ENCODE measurements around the gene ZC3H18. TPM values are rescaled to one million over a fixed set of nuclear protein-coding genes. Genes with fewer than 3 reads are reported as not detected.

The ZC3H18 gene
- polyA plus RNA-seq, 6 donors from 2014 or later = 2.5 to 21.7 (median 9.0) TPM

DNA sequence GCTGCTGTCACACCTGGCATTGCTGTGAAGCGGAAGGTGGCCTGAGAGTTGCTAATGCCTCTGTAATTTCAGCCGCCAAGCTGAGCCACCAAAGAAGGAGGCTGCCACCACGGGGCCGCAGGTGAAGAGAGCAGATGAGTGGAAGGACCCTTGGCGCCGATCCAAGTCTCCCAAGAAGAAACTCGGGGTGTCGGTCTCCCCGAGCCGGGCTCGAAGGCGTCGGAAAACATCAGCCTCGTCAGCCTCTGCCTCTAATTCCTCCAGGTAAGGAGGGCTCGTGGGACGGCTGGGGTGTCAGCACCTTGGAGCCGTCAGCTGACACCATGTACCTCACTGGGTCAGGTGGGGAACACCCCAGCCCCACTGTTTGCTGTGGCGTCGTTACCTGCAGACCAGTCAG is 51.9 kb downstream of the ZC3H18 start:
- ATAC-seq (ENCODE audit: low read depth in 2 of 2) (no peak), DNase-seq (no peak)
- Mint-ChIP-seq H3K9me3 (no peaks in the 10 kb centered on the region), H3K27me3 (no peaks in the 10 kb centered on the region), H3K4me3 (no peak overlapping the region), H3K27ac (peak overlapping the region in 1 of 6 donors; percentile 76), H3K4me1 (peaks cover 3 to 15% (median 8%) of the 10 kb centered on the region in 3 donors), H3K36me3 (peaks cover 0 to 8% of the 10 kb centered on the region in 2 donors)

DNA sequence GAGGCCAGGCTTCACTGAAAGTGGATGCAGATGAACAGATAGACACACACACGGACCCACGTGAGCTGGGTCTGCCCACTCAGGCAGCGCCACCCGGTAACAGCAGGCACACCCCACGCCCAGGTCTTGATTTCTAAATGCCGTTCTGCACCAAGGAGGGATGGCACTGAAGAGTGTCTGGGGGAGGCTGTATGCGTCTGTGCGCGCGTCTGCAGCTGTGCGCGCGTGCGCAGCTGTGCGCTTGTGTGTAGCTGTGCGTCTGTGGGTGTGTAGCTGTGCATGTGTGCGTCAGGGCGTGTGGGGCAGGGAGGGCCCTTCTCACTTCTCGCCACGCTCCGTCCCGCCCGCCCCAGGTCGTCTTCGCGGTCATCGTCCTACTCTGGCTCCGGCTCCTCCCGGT is 52.7 kb downstream of the ZC3H18 start:
- Mint-ChIP-seq H3K4me3 (no peak overlapping the region), H3K4me1 (peaks cover 3 to 13% (median 6%) of the 10 kb centered on the region in 3 donors), H3K36me3 (peaks cover 0 to 8% of the 10 kb centered on the region in 2 donors), H3K27me3 (no peaks in the 10 kb centered on the region), H3K9me3 (no peaks in the 10 kb centered on the region), H3K27ac (peak overlapping the region in 1 of 6 donors; percentile 74)
- no peak for ATAC-seq (ENCODE audit: low read depth in 2 of 2)
- DNase-seq = no peak

DNA sequence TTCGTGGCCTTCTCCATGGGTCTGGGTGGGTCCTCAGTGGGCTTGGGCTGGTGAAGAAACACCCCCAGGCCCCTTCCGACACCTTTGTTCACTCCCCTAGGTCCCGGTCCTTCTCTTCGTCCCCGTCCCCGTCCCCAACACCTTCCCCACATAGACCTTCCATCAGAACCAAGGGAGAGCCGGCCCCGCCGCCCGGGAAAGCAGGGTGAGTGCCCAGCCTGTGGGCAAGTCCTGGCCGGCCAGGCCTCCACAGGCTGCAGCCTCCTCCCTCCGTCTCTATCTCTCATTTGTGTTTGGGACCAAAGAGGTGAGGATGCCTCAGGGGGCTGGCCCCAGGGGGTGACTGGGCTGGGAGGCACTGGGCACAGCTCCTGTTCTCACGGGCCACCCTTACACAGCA is 53.7 kb downstream of the ZC3H18 start:
- ATAC-seq (ENCODE audit: low read depth in 2 of 2) (no peak), DNase-seq (no peak)
- Mint-ChIP-seq H3K4me1 (peaks cover 2 to 12% (median 6%) of the 10 kb centered on the region in 3 donors), H3K27ac (no peak overlapping the region), H3K36me3 (peaks cover 0 to 8% of the 10 kb centered on the region in 2 donors), H3K27me3 (no peaks in the 10 kb centered on the region), H3K9me3 (no peaks in the 10 kb centered on the region), H3K4me3 (no peak overlapping the region)

DNA sequence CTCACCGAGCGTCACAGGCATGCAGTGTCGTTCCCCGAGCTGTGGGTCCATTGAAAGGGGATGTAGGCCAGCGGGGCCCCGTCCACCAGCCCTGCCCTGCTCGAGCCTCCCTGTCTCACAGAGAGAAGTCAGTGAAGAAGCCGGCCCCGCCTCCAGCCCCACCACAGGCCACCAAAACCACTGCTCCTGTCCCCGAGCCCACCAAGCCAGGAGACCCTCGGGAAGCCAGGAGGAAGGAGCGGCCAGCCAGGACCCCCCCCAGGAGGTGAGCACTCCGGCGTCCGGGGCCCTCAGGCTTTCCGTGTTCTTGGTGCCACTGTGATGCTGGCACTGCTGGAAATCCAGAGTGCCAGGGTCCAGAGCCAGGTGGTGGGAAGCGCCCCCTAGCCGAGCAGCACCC is 54.3 kb downstream of the ZC3H18 start:
- Mint-ChIP-seq H3K27ac (no peak overlapping the region), H3K27me3 (no peaks in the 10 kb centered on the region), H3K36me3 (peaks cover 0 to 8% of the 10 kb centered on the region in 2 donors), H3K9me3 (no peaks in the 10 kb centered on the region), H3K4me3 (no peak overlapping the region), H3K4me1 (peaks cover 0 to 10% (median 6%) of the 10 kb centered on the region in 3 donors)
- no peak for DNase-seq
- ATAC-seq (ENCODE audit: low read depth in 2 of 2) = no peak

DNA sequence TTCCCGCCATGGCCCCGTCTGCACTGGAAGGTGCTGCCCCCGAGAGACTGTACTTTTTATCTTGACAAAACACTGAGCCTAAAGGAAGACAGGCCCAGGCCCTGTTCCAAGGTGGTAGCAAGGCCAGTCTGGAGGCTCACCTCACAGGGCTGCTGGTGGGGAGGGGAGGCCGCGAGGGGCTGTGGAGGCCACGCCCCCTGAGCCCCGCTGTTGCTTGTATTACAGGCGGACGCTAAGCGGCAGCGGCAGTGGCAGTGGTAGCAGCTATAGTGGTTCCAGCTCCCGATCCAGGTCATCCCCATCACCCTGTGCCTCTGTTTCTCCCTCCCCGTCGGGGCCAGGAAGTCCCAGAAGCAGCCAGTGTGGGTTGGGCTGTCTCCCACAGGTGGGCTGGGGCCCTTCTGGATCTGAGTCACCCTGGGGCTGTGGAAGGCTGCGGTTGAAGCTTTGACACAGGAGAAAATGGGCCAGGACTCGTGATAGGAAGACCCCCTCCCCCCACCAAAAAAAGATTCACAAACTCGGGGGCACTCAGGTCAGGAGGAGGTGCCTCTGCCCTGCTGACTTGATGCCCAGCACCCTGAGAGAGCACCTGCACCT is 54.9 kb downstream of the ZC3H18 start:
- H3K4me3 Mint-ChIP-seq = no peak overlapping the region
- ATAC-seq (ENCODE audit: low read depth in 2 of 2) (no peak), DNase-seq (no peak)
- H3K27me3 Mint-ChIP-seq = no peaks in the 10 kb centered on the region
- H3K36me3 Mint-ChIP-seq = peaks cover 0 to 8% of the 10 kb centered on the region in 2 donors
- peaks cover 0 to 9% (median 6%) of the 10 kb centered on the region in 3 donors for H3K4me1 Mint-ChIP-seq
- H3K27ac Mint-ChIP-seq = no peak overlapping the region
- no peaks in the 10 kb centered on the region for H3K9me3 Mint-ChIP-seq

DNA sequence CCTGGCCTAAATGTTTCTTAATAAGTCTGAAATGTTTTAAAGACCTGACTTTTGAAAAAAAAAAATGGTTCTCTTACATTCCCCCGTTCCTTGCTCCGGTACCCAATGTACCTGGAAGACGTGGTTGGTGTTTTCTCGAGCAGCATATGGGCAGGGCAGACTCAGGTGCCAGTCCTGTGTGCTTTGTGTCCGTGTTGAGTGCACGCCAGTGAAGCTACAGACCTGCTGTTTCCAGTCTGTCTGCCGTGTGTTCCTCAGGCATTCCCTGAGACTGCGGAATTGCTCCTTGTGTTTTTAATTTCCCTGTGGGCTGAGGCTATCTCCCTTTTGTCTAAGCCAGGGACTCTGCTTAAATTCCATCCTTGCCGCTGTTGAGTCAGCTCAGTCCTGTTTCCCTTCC is 56.4 kb downstream of the ZC3H18 start:
- no peak overlapping the region for H3K4me3 Mint-ChIP-seq
- peaks cover 0 to 6% (median 2%) of the 10 kb centered on the region in 3 donors for H3K4me1 Mint-ChIP-seq
- H3K9me3 Mint-ChIP-seq = no peaks in the 10 kb centered on the region
- H3K27me3 Mint-ChIP-seq = no peaks in the 10 kb centered on the region
- H3K27ac Mint-ChIP-seq = peak overlapping the region in 2 of 6 donors; percentile 15 to 39
- DNase-seq (no peak), ATAC-seq (ENCODE audit: low read depth in 2 of 2) (no peak)
- peaks cover 0 to 8% of the 10 kb centered on the region in 2 donors for H3K36me3 Mint-ChIP-seq

DNA sequence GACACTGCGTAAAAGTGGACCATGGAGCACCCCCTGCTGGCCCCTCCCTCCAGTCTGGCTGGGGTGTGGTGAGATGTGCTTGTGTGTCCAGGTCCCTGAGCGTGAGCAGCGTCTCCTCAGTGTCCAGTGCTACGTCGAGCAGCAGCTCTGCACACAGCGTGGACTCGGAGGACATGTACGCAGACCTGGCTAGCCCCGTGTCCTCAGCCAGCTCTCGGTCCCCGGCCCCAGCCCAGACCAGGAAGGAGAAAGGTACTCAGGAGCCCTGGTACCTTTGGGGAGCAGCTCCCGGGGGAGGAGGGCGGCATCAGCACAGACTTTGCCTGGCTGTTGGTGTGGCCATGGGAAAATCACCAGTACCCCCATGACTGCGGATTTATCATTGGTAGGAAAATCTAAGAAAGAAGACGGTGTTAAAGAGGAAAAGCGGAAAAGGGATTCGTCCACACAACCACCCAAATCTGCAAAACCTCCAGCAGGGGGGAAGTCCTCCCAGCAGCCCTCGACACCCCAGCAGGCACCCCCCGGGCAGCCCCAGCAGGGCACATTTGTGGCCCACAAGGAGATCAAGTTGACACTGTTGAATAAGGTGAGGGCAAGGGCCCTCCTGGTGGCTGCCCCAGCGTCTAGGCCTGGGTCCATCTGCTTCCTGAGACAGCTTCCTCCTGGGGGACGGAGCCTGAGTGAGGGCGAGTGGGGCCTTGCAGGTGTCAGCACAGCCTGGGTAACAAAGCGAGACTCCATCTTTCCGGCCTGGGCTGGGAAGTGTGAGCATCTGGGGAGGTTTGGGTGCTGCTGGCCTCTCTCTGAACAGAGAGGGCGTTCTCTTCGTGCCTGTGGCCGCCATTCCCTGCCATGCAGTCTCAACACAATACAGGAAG is 57.6 kb downstream of the ZC3H18 start:
- Mint-ChIP-seq H3K27ac (peak overlapping the region in 2 of 6 donors; percentile 47 to 72), H3K4me3 (peak overlapping the region in 1 of 8 donors; percentile 66), H3K36me3 (peaks cover 0 to 7% of the 10 kb centered on the region in 2 donors), H3K27me3 (no peaks in the 10 kb centered on the region), H3K4me1 (peaks cover 4 to 11% (median 6%) of the 10 kb centered on the region in 3 donors), H3K9me3 (no peaks in the 10 kb centered on the region)
- peak in 1 of 2 donors; percentile 20 for ATAC-seq (ENCODE audit: low read depth in 2 of 2)
- DNase-seq = no peak

DNA sequence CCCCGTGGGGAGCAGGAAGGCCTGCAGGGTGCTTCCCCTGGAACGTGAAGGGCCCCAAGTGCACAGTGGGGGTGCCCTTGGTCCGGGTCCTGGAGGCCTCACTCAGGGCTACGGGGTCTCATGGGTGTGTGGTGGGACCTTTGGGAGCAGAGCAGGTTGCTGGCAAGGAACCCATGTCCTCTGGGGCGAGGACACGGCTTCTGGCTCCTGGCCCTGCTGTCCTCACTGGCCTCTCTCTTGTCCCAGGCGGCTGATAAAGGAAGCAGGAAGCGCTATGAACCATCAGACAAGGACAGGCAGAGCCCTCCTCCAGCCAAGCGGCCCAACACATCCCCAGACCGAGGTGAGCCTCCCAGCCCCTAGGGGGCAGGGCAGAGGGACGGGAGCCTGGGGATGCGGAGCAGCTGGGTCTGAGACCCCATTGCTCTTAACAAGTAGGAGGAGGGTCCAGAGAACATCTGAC is 58.3 kb downstream of the ZC3H18 start:
- Mint-ChIP-seq H3K9me3 (no peaks in the 10 kb centered on the region), H3K4me1 (peaks cover 4 to 18% (median 14%) of the 10 kb centered on the region in 3 donors), H3K27me3 (no peaks in the 10 kb centered on the region), H3K36me3 (no peaks in the 10 kb centered on the region), H3K4me3 (no peak overlapping the region), H3K27ac (peak overlapping the region in 5 of 6 donors; percentile 7 to 82 (median 56))
- DNase-seq = no peak
- ATAC-seq (ENCODE audit: low read depth in 2 of 2) = no peak

DNA sequence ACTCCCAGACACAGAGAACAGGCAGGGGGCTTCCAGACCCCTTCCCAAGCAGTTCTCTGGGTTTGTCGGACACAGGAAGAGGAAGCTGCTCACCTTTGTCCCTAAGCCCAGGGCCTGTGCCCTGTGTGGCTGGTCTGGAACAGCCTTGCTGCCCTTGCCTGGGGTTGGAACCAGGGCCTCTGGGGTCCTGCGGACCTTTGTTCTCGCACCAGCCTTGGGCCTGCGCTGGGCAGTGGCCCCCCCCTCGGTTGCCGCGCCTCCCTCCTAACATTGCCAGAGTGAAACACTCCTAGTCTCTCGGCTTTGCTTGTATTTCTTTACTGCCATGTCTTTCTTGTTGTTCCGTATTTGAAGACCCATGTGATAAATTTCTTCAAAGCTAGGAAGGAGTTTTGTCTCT is 59.6 kb downstream of the ZC3H18 start:
- DNase-seq (no peak), ATAC-seq (ENCODE audit: low read depth in 2 of 2) (no peak)
- H3K4me3 Mint-ChIP-seq = peak overlapping the region in 1 of 8 donors; percentile 15
- no peaks in the 10 kb centered on the region for H3K27me3 Mint-ChIP-seq
- no peaks in the 10 kb centered on the region for H3K9me3 Mint-ChIP-seq
- H3K36me3 Mint-ChIP-seq = no peaks in the 10 kb centered on the region
- H3K4me1 Mint-ChIP-seq = peaks cover 4 to 21% (median 15%) of the 10 kb centered on the region in 3 donors
- peak overlapping the region in 1 of 6 donors; percentile 21 for H3K27ac Mint-ChIP-seq

DNA sequence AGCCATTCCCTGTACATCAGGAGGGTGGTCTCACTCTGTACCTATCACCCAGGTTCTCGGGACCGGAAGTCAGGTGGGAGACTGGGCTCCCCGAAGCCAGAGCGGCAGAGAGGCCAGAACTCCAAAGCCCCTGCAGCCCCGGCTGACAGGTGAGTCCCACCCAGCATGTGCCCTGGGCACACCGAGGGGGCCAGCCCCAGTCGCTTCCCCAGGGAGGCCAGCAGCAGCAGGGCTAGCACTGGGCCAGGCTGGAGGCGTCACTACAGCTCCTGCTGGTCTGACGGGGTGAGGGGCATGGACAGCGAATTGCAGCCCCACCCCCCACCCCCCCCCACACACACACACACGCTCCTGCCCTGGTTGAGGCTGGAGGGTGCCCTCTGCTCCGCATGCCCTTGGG is 60.2 kb downstream of the ZC3H18 start:
- no peaks in the 10 kb centered on the region for H3K36me3 Mint-ChIP-seq
- H3K27me3 Mint-ChIP-seq = no peaks in the 10 kb centered on the region
- DNase-seq (no peak), ATAC-seq (ENCODE audit: low read depth in 2 of 2) (no peak)
- no peaks in the 10 kb centered on the region for H3K9me3 Mint-ChIP-seq
- peak overlapping the region in 1 of 8 donors; percentile 2 for H3K4me3 Mint-ChIP-seq
- no peak overlapping the region for H3K27ac Mint-ChIP-seq
- peaks cover 9 to 26% (median 18%) of the 10 kb centered on the region in 3 donors for H3K4me1 Mint-ChIP-seq

DNA sequence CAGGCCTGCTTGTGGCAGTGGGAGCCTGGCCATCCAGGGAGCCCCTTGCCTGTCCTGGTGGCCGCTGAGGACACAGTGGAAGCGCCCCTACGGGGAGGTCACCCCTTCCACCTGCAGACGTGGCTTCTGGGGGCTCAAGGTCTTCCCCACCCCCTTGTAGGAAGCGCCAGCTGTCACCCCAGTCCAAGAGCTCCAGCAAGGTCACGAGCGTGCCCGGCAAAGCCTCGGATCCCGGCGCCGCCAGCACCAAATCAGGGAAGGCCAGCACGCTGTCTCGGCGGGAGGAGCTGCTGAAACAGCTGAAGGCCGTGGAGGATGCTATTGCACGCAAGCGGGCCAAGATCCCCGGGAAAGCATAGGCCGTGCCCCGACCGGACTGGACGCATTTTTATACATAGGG is 60.7 kb downstream of the ZC3H18 start:
- ATAC-seq (ENCODE audit: low read depth in 2 of 2) (no peak), DNase-seq (no peak)
- no peaks in the 10 kb centered on the region for H3K9me3 Mint-ChIP-seq
- peak overlapping the region in 1 of 6 donors; percentile 54 for H3K27ac Mint-ChIP-seq
- H3K4me1 Mint-ChIP-seq = peaks cover 12 to 31% (median 21%) of the 10 kb centered on the region in 3 donors
- no peaks in the 10 kb centered on the region for H3K27me3 Mint-ChIP-seq
- no peaks in the 10 kb centered on the region for H3K36me3 Mint-ChIP-seq
- peak overlapping the region in 1 of 8 donors; percentile 47 for H3K4me3 Mint-ChIP-seq

DNA sequence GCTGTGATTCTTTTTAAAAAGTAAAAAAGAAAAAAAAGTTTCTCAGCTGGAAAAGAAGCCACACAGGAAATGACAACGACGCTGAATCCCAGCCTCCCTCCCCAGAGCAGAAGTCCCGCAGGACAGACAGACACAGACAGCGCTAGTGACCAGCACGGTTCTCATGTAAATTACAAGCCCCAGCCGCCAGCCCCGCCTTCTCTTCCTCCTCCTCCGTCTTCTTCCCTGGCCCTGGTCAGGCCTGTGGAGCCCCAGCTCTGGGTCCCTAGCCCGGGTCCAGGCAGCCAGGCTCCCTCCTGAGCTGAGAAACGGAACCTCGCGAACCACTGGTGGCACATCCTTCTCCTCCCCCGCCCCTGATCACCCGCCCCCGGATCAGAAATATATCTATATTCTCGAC is 61.2 kb downstream of the ZC3H18 start:
- Mint-ChIP-seq H3K4me3 (peak overlapping the region in 1 of 8 donors; percentile 47), H3K9me3 (no peaks in the 10 kb centered on the region), H3K36me3 (no peaks in the 10 kb centered on the region), H3K27me3 (no peaks in the 10 kb centered on the region), H3K4me1 (peaks cover 14 to 36% (median 24%) of the 10 kb centered on the region in 3 donors), H3K27ac (peak overlapping the region in 4 of 6 donors; percentile 43 to 83 (median 54))
- ATAC-seq (ENCODE audit: low read depth in 2 of 2) (no peak), DNase-seq (no peak)

DNA sequence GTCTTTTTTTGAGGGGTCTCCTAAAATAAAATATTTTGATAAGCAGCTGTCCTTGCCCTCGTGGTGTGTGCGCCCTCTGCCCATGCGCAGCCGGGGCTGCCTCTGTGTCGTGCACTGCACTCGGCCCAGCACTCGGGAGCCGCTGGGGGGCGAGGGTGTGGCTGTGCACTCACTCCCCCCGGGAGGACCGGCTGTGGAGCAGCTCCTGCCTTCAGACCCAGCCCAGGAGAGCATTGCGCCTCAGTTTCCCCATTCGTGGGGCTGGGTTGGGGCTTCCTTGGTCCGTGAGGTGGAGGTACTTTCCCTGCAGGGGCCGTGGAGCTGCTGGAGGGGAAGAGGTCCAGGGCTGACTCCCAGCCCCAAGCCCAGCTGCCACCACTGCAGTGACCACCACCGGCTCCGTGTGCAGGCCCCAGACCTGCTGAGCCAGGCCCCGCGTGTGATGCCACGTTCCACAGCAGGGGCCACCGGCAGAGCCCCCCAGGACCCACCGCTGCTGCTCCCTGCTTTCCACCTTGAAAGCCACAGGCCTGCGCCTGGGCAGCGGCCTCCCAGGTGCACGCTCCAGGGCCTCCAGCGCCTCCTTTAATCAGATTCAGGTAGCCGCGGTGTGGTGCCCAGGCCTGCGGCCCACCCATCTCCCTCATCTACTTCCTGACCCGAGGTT is 61.9 kb downstream of the ZC3H18 start:
- Mint-ChIP-seq H3K4me3 (peak overlapping the region in 4 of 8 donors; percentile 32 to 89 (median 52)), H3K27me3 (no peaks in the 10 kb centered on the region), H3K9me3 (no peaks in the 10 kb centered on the region), H3K4me1 (peaks cover 15 to 39% (median 25%) of the 10 kb centered on the region in 3 donors), H3K36me3 (no peaks in the 10 kb centered on the region), H3K27ac (peak overlapping the region in 4 of 6 donors; percentile 10 to 96 (median 80))
- ATAC-seq (ENCODE audit: low read depth in 2 of 2) = no peak
- DNase-seq = no peak

Data from naive B cell (primary cell).